Lower leg skin (tissue), 3 donors: Measurements from ENCODE around the gene LIX1L.

Source experiments
- POLR2A ChIP-seq, 2 donors: fragments of 450-650 bp; IDR thresholded peaks; one replicate each; pipeline ENCODE4 v1.6.1; 2016 to 2017; ENCODE audit warnings: antibody characterized with exemption in 2 of 2, mild to moderate bottlenecking in 1 of 2, moderate library complexity in 1 of 2
- TF ChIP-seq, protein P1 (sequence below), 3 donors: fragments of 450-650 bp; IDR thresholded peaks; one replicate each; pipeline ENCODE4 v1.5.1; 2016; ENCODE audit warnings: antibody characterized with exemption in 3 of 3, mild to moderate bottlenecking in 3 of 3, moderate library complexity in 2 of 3

DNA sequence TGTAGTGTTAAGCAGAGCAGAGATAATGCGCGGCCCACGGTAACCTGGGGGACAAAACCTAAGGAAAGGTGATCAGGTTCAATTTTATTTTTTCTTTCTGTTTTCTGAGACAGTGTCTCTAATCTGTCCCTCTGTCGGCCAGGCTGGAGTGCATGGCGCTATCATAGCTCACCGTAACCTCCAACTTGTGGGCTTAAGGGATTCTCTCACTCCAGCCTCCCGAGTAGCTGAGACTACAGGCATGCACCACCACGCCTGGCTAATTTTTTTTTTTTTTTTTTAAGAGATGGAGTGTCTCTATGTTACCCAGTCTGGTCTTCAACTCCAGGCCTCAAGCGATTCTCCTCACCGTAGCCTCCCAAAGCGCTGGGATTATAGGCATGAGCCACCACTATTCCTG is 71.4 kb downstream of the LIX1L start:
- TF ChIP-seq, protein P1, sequence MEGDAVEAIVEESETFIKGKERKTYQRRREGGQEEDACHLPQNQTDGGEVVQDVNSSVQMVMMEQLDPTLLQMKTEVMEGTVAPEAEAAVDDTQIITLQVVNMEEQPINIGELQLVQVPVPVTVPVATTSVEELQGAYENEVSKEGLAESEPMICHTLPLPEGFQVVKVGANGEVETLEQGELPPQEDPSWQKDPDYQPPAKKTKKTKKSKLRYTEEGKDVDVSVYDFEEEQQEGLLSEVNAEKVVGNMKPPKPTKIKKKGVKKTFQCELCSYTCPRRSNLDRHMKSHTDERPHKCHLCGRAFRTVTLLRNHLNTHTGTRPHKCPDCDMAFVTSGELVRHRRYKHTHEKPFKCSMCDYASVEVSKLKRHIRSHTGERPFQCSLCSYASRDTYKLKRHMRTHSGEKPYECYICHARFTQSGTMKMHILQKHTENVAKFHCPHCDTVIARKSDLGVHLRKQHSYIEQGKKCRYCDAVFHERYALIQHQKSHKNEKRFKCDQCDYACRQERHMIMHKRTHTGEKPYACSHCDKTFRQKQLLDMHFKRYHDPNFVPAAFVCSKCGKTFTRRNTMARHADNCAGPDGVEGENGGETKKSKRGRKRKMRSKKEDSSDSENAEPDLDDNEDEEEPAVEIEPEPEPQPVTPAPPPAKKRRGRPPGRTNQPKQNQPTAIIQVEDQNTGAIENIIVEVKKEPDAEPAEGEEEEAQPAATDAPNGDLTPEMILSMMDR (IDR thresholded peaks at IDR 0.05) = no peak
- TF ChIP-seq POLR2A (IDR thresholded peaks at IDR 0.05) = no peak
